Endothelial cell of umbilical vein (primary cell): Measurements from ENCODE around the gene DNAJC6. TPM values are rescaled to one million over a fixed set of nuclear protein-coding genes. Genes with fewer than 3 reads are reported as not detected.

Experiments
- BruUV-seq: library from RNA; stranded (reverse); fragments of 400-500 nt; replicated peaks from 2 replicates; lab custom pipeline; 2021; lab: Mats Ljungman, UMichigan
- CTCF ChIA-PET: fragments of 300-600, 350-600 bp; sonication (Branson Sonifier 250); formaldehyde crosslinking; loops from one replicate; lab custom pipeline; 2021; ENCODE audit warnings: antibody characterized with exemption, inconsistent platforms; lab: Charles Lee
- POLR2A ChIA-PET: fragments of 300-600, 350-600 bp; sonication (Branson Sonifier 250); formaldehyde crosslinking; loops from one replicate; lab custom pipeline; 2021; ENCODE audit warnings: antibody characterized with exemption, inconsistent platforms; lab: Charles Lee
- DNase-seq: peaks from one replicate; pipeline ENCODE4 v3.0.0-alpha.2; 2011; ENCODE audit warnings: low read depth, low spot score
- FAIRE-seq: peaks from 2 replicates; lab custom pipeline; 2011; peaks lifted over from hg19 to GRCh38; lab: Jason Lieb, UNC
- H2AFZ ChIP-seq: 2 replicates; pipeline ENCODE4 v1.6.0; 2012; ENCODE audit warnings: low read depth, low read length, control low read depth, inconsistent platforms
- H3K27ac ChIP-seq: 2 replicates; pipeline ENCODE4 v1.5.1; 2011; ENCODE audit warnings: low read depth, mild to moderate bottlenecking, control low read depth, low read length, moderate library complexity; ENCODE audit not compliant: insufficient read depth
- H3K27me3 ChIP-seq, 2 experiments: 2 replicates each; pipeline versions ENCODE4 v1.6.0 to v1.6.1; 2011; ENCODE audit warnings: low read length in 2 of 2, mixed read lengths in 1 of 2; ENCODE audit not compliant: control insufficient read depth in 2 of 2, insufficient read depth in 2 of 2
- H3K36me3 ChIP-seq, 2 experiments: 2 replicates in 1 of 2; 3 replicates in 1 of 2; pipeline ENCODE4 v1.5.1; 2011; ENCODE audit warnings: low read length in 2 of 2, mild to moderate bottlenecking in 1 of 2, moderate library complexity in 1 of 2; ENCODE audit not compliant: control insufficient read depth in 2 of 2, insufficient read depth in 2 of 2; ENCODE audit errors: extremely low read depth in 1 of 2
- H3K4me1 ChIP-seq: 3 replicates; pipeline ENCODE4 v1.5.1; 2011; ENCODE audit warnings: mild to moderate bottlenecking, low read length; ENCODE audit not compliant: control insufficient read depth, insufficient read depth; ENCODE audit errors: extremely low read depth
- H3K4me2 ChIP-seq: 2 replicates; pipeline ENCODE4 v1.6.1; 2011; ENCODE audit warnings: low read length, control low read depth, mixed read lengths; ENCODE audit not compliant: insufficient read depth
- H3K4me3 ChIP-seq, 3 experiments: fragments of 200-600 bp in 1 of 3; sonication (generic), shearing (Covaris generic) in 1 of 3; replicated peaks in 1 of 3; 2 replicates each; pipeline ENCODE4 v1.5.1; 2011 to 2016; ENCODE audit warnings: control low read depth in 3 of 3, low read length in 3 of 3, mild to moderate bottlenecking in 2 of 3, inconsistent platforms in 1 of 3, low read depth in 1 of 3, moderate library complexity in 1 of 3; ENCODE audit not compliant: insufficient read depth in 1 of 3
- H3K79me2 ChIP-seq: 2 replicates; pipeline ENCODE4 v1.6.0; 2012; ENCODE audit warnings: low read length, inconsistent platforms; ENCODE audit not compliant: control insufficient read depth, insufficient read depth
- H3K9ac ChIP-seq: replicated peaks from 2 replicates; pipeline ENCODE3; 2011; ENCODE audit warnings: low read length, control low read depth; ENCODE audit not compliant: insufficient read depth; ENCODE audit errors: extremely low read depth
- H3K9me1 ChIP-seq: replicated peaks from 3 replicates; pipeline ENCODE4 v1.6.0; 2011; ENCODE audit warnings: mild to moderate bottlenecking, low read length; ENCODE audit not compliant: control insufficient read depth, insufficient read depth; ENCODE audit errors: extremely low read depth
- H3K9me3 ChIP-seq: replicated peaks from 2 replicates; pipeline ENCODE4 v1.5.1; 2012; ENCODE audit warnings: low read length, inconsistent platforms; ENCODE audit not compliant: control insufficient read depth, insufficient read depth
- H4K20me1 ChIP-seq: replicated peaks from 2 replicates; pipeline ENCODE3; 2011; ENCODE audit warnings: mild to moderate bottlenecking, low read length; ENCODE audit not compliant: control insufficient read depth, insufficient read depth; ENCODE audit errors: extremely low read depth
- CTCF ChIP-seq, 2 donors: IDR thresholded peaks; 1 replicate in 1 of 2; 2 replicates in 1 of 2; pipeline ENCODE4 v1.5.1; 2011; ENCODE audit warnings: low read length in 2 of 2, mild to moderate bottlenecking in 2 of 2, moderate library complexity in 2 of 2, control low read depth in 1 of 2, inconsistent platforms in 1 of 2, low read depth in 1 of 2; ENCODE audit not compliant: insufficient read depth in 1 of 2; ENCODE audit errors: extremely low read depth in 1 of 2
- EZH2 ChIP-seq: IDR thresholded peaks from 2 replicates; pipeline ENCODE4 v1.6.1; 2012; ENCODE audit warnings: borderline replicate concordance, low read depth, mild to moderate bottlenecking, moderate library complexity, low read length, inconsistent platforms; ENCODE audit not compliant: severe bottlenecking
- FOS ChIP-seq: IDR thresholded peaks from 2 replicates; pipeline ENCODE4 v1.6.1; 2011; ENCODE audit warnings: mild to moderate bottlenecking, low read length, moderate library complexity, borderline replicate concordance; ENCODE audit not compliant: insufficient read depth
- GATA2 ChIP-seq: IDR thresholded peaks from 2 replicates; pipeline ENCODE4 v1.7.0; 2011; ENCODE audit warnings: low read depth, mild to moderate bottlenecking, moderate library complexity, mixed read lengths, low read length; ENCODE audit not compliant: insufficient read length, insufficient read depth
- JUN ChIP-seq: IDR thresholded peaks from 2 replicates; pipeline ENCODE4 v1.6.1; 2011; ENCODE audit warnings: borderline replicate concordance, low read depth; ENCODE audit not compliant: insufficient read length, insufficient read depth
- MAX ChIP-seq: IDR thresholded peaks from 2 replicates; pipeline ENCODE4 v1.6.1; 2011; ENCODE audit not compliant: insufficient read depth, insufficient read length
- MYC ChIP-seq: IDR thresholded peaks from one replicate; pipeline ENCODE4 v1.6.1; 2011; ENCODE audit warnings: mild to moderate bottlenecking, low read depth, low read length
- POLR2A ChIP-seq: IDR thresholded peaks from 2 replicates; pipeline ENCODE4 v1.6.1; 2012; ENCODE audit warnings: low read depth, mild to moderate bottlenecking, control low read depth, low read length
- POLR2AphosphoS5 ChIP-seq: IDR thresholded peaks from 2 replicates; pipeline ENCODE4 v1.6.1; 2012; ENCODE audit warnings: low read depth, mild to moderate bottlenecking, control low read depth, low read length, moderate library complexity; ENCODE audit not compliant: insufficient read depth
- dilution Hi-C: fragments of 300-500 bp; cut with MboI; formaldehyde crosslinking; loops from one replicate; pipeline ENCODE4 v1.15.0; 2019; ENCODE audit warnings: low sequenced_read_pairs; ENCODE audit not compliant: extremely low pct_ligation_motif_present
- intact Hi-C: fragments of 100-400 bp; cut with micrococcal nuclease; formaldehyde crosslinking; loops from one replicate; pipeline ENCODE4 v1.10.0; 2022
- polyA plus RNA-seq, 4 experiments: library from polyadenylated mRNA; depleted of rRNA in 3 of 4; stranded (reverse) in 3 of 4; unstranded in 1 of 4; fragments of >200 nt; gene quantifications; 2 replicates each; pipeline versions ENCODE4 v1.2.1 to v1.2.3, GENCODE V29; 2011 to 2012; ENCODE audit warnings: missing spikeins in 1 of 4
- total RNA-seq: library from RNA; stranded (reverse); gene quantifications from 2 replicates; pipeline ENCODE4 v1.2.3, GENCODE V29; 2021

Gene DNAJC6
- total and polyA plus RNA-seq, 2 donors (not counting 3 experiments of a cell fraction or from before 2014, with no cell fraction given), result 2.3 to 4.9 TPM

- H2AFZ ChIP-seq, result no peak overlapping the region
- TF ChIP-seq POLR2A, result no peak
- no peak for TF ChIP-seq MAX
- TF ChIP-seq EZH2, result no peak
- TF ChIP-seq JUN, result no peak
- no peak for TF ChIP-seq MYC
- TF ChIP-seq POLR2AphosphoS5, result no peak
- no peak for TF ChIP-seq GATA2
- TF ChIP-seq FOS, result no peak
- no peak for TF ChIP-seq CTCF (IDR thresholded peaks at IDR 0.05; ENCODE audit: extremely low read depth in 1 of 2, insufficient read depth in 1 of 2, low read depth in 1 of 2, low read length in 2 of 2)
- intact Hi-C loops, result no loop called here
- no peaks in the 10 kb centered on the region for H3K9me1 ChIP-seq
- H3K27ac ChIP-seq, result no peak overlapping the region
- FAIRE-seq (no peak), DNase-seq (no peak)
- H3K36me3 ChIP-seq, result no peaks in the 10 kb centered on the region
- no TSS peak for BruUV-seq
- dilution Hi-C loops, result no loop called here
- CTCF ChIA-PET, result interaction anchor here (0.8 to 1.6 kb wide), 4 partner anchors 13 to 271 kb away, joined by 4 to 6 read pairs (median 5); no protein-coding TSS in a partner anchor
- H3K4me1 ChIP-seq, result peaks cover 6% of the 10 kb centered on the region
- H3K27me3 ChIP-seq, result no peaks in the 10 kb centered on the region
- H4K20me1 ChIP-seq, result no peaks in the 10 kb centered on the region
- no peak overlapping the region for H3K4me3 ChIP-seq
- no peak overlapping the region for H3K9ac ChIP-seq
- H3K79me2 ChIP-seq, result peaks cover 2% of the 10 kb centered on the region
- POLR2A ChIA-PET, result no interaction called here
- H3K4me2 ChIP-seq, result no peak overlapping the region
- no peaks in the 10 kb centered on the region for H3K9me3 ChIP-seq
These were observed 107.4 kb downstream of the DNAJC6 start for GRCh38 chr1:65416767-65417166.
